Dendritic cell treated with granulocyte-macrophage colony-stimulating factor and Interleukin-4, amounts not matched to agents 40 ng/mL and 50 ng/mL, for 4 days (primary cell): ENCODE measurements around the gene UNC5B.
A peak's percentile ranks its signal among the peaks of the same experiment; 100 is the strongest.

Experiments
- H3K27ac Mint-ChIP-seq: one replicate; pipeline ENCODE4 v1.8.0; 2022; ENCODE audit warnings: mild to moderate bottlenecking, mixed read lengths
- H3K27me3 Mint-ChIP-seq: one replicate; pipeline ENCODE4 v1.8.0; 2022; ENCODE audit warnings: mild to moderate bottlenecking, mixed read lengths
- H3K36me3 Mint-ChIP-seq: one replicate; pipeline ENCODE4 v1.8.0; 2022; ENCODE audit warnings: low read depth, mixed read lengths
- H3K4me1 Mint-ChIP-seq: one replicate; pipeline ENCODE4 v1.8.0; 2022; ENCODE audit warnings: low read depth, mixed read lengths
- H3K4me3 Mint-ChIP-seq: one replicate; pipeline ENCODE4 v1.8.0; 2022; ENCODE audit warnings: mild to moderate bottlenecking, moderate library complexity, mixed read lengths
- H3K9me3 Mint-ChIP-seq: one replicate; pipeline ENCODE4 v1.8.0; 2022; ENCODE audit warnings: mixed read lengths
- intact Hi-C: fragments of 100-400 bp; cut with micrococcal nuclease; formaldehyde crosslinking; loops from one replicate; pipeline ENCODE4 v1.15.0; 2022

Gene UNC5B

DNA sequence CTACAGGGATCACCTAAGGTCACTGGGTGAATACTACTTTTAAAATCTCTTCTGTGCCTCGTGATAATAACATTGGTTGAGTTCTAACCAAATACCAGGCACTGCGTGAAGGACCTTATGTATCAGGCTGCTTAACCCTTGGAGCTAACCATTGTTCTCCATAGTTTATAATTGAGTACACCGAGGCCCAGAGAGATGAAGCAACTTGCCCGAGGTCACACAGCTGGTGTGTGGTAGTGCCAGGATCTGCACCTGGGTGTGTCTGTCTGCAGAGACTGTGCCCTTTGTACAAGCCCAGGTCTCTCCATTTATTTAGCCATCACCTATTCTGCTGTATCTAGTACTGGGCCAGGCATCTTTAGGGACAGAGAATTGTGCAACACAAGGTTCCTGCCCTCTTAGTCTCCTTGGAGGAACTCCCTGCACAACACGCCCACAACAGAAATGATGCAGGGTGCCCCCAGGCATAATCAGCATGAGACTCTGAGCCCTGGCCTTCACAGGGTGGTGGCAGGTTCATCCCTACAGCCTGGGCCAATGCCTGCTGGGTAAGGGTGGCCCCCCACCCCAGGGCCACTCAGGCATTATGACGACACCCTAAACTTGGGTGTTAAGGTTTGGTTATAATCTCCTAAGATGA lies 31.5 kb downstream of the UNC5B start:
- intact Hi-C loops: no loop called here
- peaks cover 87% of the 10 kb centered on the region for H3K4me1 Mint-ChIP-seq
- no peaks in the 10 kb centered on the region for H3K9me3 Mint-ChIP-seq
- no peak overlapping the region for H3K4me3 Mint-ChIP-seq
- H3K36me3 Mint-ChIP-seq: no peaks in the 10 kb centered on the region
- H3K27ac Mint-ChIP-seq: peak overlapping the region; percentile 23
- peaks cover 4% of the 10 kb centered on the region for H3K27me3 Mint-ChIP-seq

DNA sequence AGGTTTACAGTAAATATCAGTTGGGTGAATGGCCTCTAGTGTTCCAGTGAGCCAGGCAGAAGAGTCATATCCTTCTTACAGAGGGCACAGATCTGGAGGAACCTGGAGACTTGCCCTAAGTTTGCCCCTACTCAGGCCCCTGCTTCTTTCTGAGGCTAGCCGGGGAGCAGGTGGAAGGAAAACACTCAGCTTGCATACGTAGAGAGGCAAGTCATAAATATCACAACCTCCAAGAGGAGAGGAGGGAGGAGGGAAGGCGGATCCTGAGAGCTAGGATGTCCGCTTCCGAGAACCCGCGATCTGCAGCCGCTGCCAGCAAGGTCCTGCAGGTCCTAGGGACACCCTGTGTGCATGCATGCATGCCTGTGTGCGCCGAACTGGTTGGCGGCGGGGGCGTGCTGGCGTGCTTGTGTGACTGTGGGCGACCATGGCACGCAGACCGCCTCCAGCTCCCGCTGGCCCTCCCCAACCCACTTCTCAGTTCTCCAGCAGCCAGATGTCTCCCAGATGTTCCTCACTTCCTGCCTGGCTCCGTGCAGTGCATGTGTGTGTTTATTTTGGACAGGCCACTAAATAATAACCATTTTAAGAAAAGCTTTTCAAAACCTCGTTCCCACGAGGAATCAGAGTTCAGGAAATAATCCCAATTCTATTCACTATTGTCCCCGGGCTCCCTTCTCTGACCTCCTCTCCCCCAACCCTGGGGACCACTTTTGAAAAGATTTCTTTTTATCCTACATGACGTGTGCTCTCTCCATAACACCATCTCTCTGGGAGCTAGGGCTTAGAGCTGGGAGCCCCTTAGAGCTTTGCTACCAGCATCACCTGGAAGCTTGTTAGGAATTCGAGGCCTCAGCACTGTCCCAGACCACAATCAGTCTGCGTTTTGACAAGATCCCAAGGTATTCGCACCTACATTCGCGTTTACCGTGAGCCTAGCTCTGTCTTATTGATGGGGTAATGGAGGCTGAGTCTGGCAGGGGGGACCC lies 32.4 kb downstream of the UNC5B start:
- peak overlapping the region; percentile 35 for H3K4me3 Mint-ChIP-seq
- H3K36me3 Mint-ChIP-seq: no peaks in the 10 kb centered on the region
- intact Hi-C loops: no loop called here
- peaks cover 4% of the 10 kb centered on the region for H3K27me3 Mint-ChIP-seq
- peaks cover 86% of the 10 kb centered on the region for H3K4me1 Mint-ChIP-seq
- H3K9me3 Mint-ChIP-seq: no peaks in the 10 kb centered on the region
- peak overlapping the region; percentile 23 for H3K27ac Mint-ChIP-seq

DNA sequence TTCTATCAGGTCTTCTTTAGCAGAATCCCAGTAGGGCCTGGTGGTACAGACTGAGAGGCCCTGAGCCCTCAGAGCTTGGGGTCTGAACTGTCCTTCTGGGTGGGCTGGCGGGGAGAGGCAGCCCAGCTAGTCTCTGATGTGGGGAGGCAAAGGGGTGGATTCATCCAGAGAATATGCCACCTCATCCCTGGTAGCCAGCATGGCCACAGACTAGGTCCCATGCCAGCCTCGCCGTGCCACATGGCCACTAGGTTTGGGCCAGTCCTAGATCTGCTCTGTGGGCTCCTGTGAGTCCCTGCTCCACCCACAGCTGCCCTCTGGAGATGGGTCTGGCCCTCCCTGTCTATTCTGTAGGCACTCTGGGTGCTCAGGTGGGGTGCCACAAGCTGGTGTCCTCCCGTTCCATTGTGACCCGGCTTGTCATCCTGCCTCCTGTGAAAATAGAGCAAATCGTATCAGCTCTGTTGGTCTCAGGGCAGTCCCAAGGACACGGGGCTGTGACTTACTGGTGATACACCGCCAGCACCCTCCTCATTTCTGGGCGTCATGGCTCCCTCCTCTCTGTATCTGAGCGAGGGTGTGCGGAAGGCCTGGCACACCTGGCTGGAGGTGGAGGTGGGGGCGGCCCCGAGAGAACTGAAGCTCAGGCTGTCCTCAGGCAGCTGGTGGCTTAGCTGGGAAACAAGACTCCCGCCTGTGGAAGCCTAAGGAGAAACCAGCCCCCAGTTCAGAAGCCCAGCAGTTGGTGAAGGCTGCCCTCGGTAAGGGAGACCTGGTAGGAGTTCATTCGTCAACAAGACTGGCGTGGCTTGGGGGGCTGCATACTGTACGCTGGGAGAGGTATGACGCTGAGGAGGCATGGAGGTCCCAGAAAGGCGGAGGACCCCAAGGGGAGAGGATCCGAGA lies 33.3 kb downstream of the UNC5B start:
- H3K9me3 Mint-ChIP-seq: no peaks in the 10 kb centered on the region
- H3K27ac Mint-ChIP-seq: peak overlapping the region; percentile 48
- H3K36me3 Mint-ChIP-seq: no peaks in the 10 kb centered on the region
- H3K27me3 Mint-ChIP-seq: peaks cover 2% of the 10 kb centered on the region
- H3K4me1 Mint-ChIP-seq: peaks cover 82% of the 10 kb centered on the region
- no peak overlapping the region for H3K4me3 Mint-ChIP-seq
- intact Hi-C loops: no loop called here

- Mint-ChIP-seq H3K4me3 (no peak overlapping the region), H3K4me1 (peaks cover 71% of the 10 kb centered on the region), H3K27ac (peak overlapping the region; percentile 48), H3K36me3 (no peaks in the 10 kb centered on the region), H3K9me3 (no peaks in the 10 kb centered on the region), H3K27me3 (peaks cover 2% of the 10 kb centered on the region)
- intact Hi-C loops: no loop called here
Observed at GRCh38 chr10:71246591-71247413, 34.4 kb downstream of the UNC5B start.

GRCh38 chr10:71247414-71247705 lies 35.0 kb downstream of the UNC5B start:
- Mint-ChIP-seq H3K36me3 (no peaks in the 10 kb centered on the region), H3K27ac (no peak overlapping the region), H3K4me1 (peaks cover 65% of the 10 kb centered on the region), H3K4me3 (no peak overlapping the region), H3K9me3 (no peaks in the 10 kb centered on the region), H3K27me3 (peaks cover 2% of the 10 kb centered on the region)
- intact Hi-C loops: no loop called here

- Mint-ChIP-seq H3K27ac (no peak overlapping the region), H3K4me3 (no peak overlapping the region), H3K4me1 (peaks cover 61% of the 10 kb centered on the region), H3K36me3 (no peaks in the 10 kb centered on the region), H3K9me3 (no peaks in the 10 kb centered on the region), H3K27me3 (peaks cover 2% of the 10 kb centered on the region)
- intact Hi-C loops: no loop called here
Observed at GRCh38 chr10:71247804-71248203, 35.4 kb downstream of the UNC5B start.

DNA sequence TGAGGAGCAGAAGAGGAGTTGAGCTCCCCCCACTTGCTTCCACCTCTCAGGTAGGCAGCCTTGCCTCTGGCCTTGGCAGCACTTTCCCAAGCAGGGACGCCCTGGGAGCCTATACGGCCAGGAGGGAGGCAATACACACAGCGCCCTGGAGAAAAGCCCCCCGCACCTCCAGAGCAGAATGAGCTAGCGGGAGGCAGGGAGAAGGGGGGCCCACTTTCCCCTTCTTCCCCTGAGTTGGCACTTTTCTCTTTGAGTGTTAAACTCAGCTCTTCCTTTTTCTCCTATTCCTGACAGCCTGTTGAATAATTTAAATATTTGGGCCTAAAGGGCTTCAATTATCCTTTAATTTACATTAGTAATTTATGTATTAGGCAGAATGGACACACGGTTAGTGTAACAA lies 35.8 kb downstream of the UNC5B start:
- H3K36me3 Mint-ChIP-seq: no peaks in the 10 kb centered on the region
- no peaks in the 10 kb centered on the region for H3K9me3 Mint-ChIP-seq
- peaks cover 5% of the 10 kb centered on the region for H3K27me3 Mint-ChIP-seq
- no peak overlapping the region for H3K4me3 Mint-ChIP-seq
- H3K4me1 Mint-ChIP-seq: peaks cover 60% of the 10 kb centered on the region
- H3K27ac Mint-ChIP-seq: no peak overlapping the region
- intact Hi-C loops: no loop called here

DNA sequence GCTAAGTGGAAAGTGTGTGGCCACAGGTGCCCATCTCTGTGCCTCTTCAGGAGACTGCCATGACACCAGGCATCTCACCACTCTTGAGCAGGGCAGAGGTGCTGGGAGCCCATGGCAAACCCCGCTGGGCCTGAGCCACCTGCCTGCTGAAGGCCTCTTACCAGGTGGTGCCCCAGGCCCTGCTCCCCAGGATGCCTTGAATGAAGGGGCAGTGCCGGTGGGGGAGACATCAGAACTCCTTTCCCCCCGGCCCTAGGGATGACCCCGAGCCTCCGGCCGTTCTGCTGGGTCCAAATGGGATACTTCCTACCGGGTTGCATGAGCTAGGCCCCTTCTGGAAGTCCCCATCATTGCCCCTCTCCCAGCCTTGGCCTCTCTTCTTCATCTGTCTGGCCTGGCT lies 37.6 kb downstream of the UNC5B start:
- Mint-ChIP-seq H3K4me3 (no peak overlapping the region), H3K27ac (no peak overlapping the region), H3K4me1 (peaks cover 46% of the 10 kb centered on the region), H3K36me3 (no peaks in the 10 kb centered on the region), H3K9me3 (no peaks in the 10 kb centered on the region), H3K27me3 (peaks cover 5% of the 10 kb centered on the region)
- intact Hi-C loops: no loop called here

- no peaks in the 10 kb centered on the region for H3K36me3 Mint-ChIP-seq
- H3K27me3 Mint-ChIP-seq: peaks cover 5% of the 10 kb centered on the region
- H3K4me1 Mint-ChIP-seq: peaks cover 42% of the 10 kb centered on the region
- no peaks in the 10 kb centered on the region for H3K9me3 Mint-ChIP-seq
- H3K4me3 Mint-ChIP-seq: no peak overlapping the region
- intact Hi-C loops: no loop called here
- H3K27ac Mint-ChIP-seq: no peak overlapping the region
Observed at GRCh38 chr10:71250405-71250804, 38.0 kb downstream of the UNC5B start.

GRCh38 chr10:71250842-71251241 lies 38.5 kb downstream of the UNC5B start:
- no peak overlapping the region for H3K4me3 Mint-ChIP-seq
- no peaks in the 10 kb centered on the region for H3K9me3 Mint-ChIP-seq
- H3K36me3 Mint-ChIP-seq: no peaks in the 10 kb centered on the region
- H3K27ac Mint-ChIP-seq: no peak overlapping the region
- intact Hi-C loops: no loop called here
- peaks cover 5% of the 10 kb centered on the region for H3K27me3 Mint-ChIP-seq
- H3K4me1 Mint-ChIP-seq: peaks cover 37% of the 10 kb centered on the region

DNA sequence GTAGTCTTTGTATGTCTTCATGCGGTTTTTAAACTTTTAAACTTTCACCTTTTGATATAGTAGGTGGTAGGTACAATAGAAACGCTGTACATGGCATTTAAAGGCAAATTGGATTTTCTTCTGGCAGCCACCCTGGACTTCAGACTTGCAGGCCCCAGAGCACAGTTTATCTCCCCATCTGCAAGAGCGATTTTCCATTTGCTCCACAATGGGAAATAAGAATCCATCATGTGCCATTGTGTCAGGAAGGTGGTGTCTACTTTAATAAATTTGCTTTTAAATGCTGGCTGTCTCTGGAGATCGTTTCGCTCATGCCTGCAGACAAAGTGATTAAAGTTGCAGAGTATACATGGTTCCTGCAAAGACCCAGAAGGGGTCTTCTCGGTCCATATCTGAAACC lies 38.9 kb downstream of the UNC5B start:
- H3K4me3 Mint-ChIP-seq: no peak overlapping the region

GRCh38 chr10:71252220-71252619 lies 39.9 kb downstream of the UNC5B start:
- no peaks in the 10 kb centered on the region for H3K36me3 Mint-ChIP-seq
- H3K9me3 Mint-ChIP-seq: no peaks in the 10 kb centered on the region
- intact Hi-C loops: no loop called here
- H3K4me3 Mint-ChIP-seq: no peak overlapping the region
- H3K27ac Mint-ChIP-seq: no peak overlapping the region
- peaks cover 32% of the 10 kb centered on the region for H3K4me1 Mint-ChIP-seq
- peaks cover 11% of the 10 kb centered on the region for H3K27me3 Mint-ChIP-seq

More for the DNA sequence above, 38.9 kb downstream of the UNC5B start:
- no peaks in the 10 kb centered on the region for H3K9me3 Mint-ChIP-seq
- no peaks in the 10 kb centered on the region for H3K36me3 Mint-ChIP-seq
- H3K4me1 Mint-ChIP-seq: peaks cover 32% of the 10 kb centered on the region
- intact Hi-C loops: no loop called here
- no peak overlapping the region for H3K27ac Mint-ChIP-seq
- peaks cover 6% of the 10 kb centered on the region for H3K27me3 Mint-ChIP-seq
